Keratinocyte (primary cell): Measurements from ENCODE around the gene KIF17.

Experiments
- CTCF ChIP-seq, 3 experiments: IDR thresholded peaks in 1 of 3; conservative IDR thresholded peaks in 1 of 3; optimal IDR thresholded peaks in 1 of 3; 2 replicates in 2 of 3; 3 replicates in 1 of 3; pipeline versions ENCODE3 to v1.5.1; 2011; ENCODE audit warnings: low read length in 3 of 3, mild to moderate bottlenecking in 3 of 3, moderate library complexity in 2 of 3, control low read depth in 1 of 3, inconsistent platforms in 1 of 3; ENCODE audit not compliant: insufficient read depth in 2 of 3; ENCODE audit errors: extremely low read depth in 1 of 3
- EZH2 ChIP-seq: IDR thresholded peaks from one replicate; pipeline ENCODE4 v1.6.1; 2012; ENCODE audit warnings: inconsistent platforms, mild to moderate bottlenecking, low read length, moderate library complexity

DNA sequence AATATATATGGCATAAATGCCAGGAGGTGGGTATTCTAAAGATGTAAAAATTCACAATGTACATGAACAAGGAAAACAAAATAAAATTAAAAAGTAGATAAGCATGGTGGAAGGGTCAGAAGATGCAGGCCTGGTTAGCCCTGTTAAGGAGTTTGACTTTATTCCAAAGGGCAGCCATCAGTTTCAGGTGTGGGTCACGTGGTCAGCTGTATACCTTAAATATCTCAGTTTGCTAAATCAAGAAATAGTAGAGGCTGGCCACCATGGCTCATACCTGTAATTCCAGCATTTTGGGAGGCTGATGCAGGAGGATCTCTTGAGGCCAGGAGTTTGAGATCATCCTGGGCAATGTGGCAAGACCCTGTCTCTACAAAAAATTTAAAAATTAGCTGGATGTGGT, 93.1 kb downstream of the KIF17 start:
- TF ChIP-seq CTCF (optimal IDR thresholded peaks at IDR 0.05 in 1 of 3, IDR thresholded peaks at IDR 0.05 in 1 of 3, conservative IDR thresholded peaks at IDR 0.05 in 1 of 3; ENCODE audit: extremely low read depth in 1 of 3, insufficient read depth in 2 of 3, low read length in 3 of 3) (no peak), EZH2 (no peak)
